Fibroblast of lung (primary cell): ENCODE data around the gene ATOX1.

ENCODE experiments used
- CTCF ChIP-seq, 2 donors: IDR thresholded peaks in 1 of 2; conservative IDR thresholded peaks in 1 of 2; 1 replicate in 1 of 2; 2 replicates in 1 of 2; pipeline ENCODE4 v1.5.1; 2011 to 2012; ENCODE audit warnings: low read length in 2 of 2, control low read depth in 1 of 2, inconsistent platforms in 1 of 2, low read depth in 1 of 2, mild to moderate bottlenecking in 1 of 2
- EZH2 ChIP-seq: IDR thresholded peaks from 2 replicates; pipeline ENCODE4 v1.5.1; 2012; ENCODE audit warnings: low read length, control low read depth, mild to moderate bottlenecking; ENCODE audit errors: missing control alignments

GRCh38 chr5:151758430-151759241 is at the start of gene ATOX1:
- TF ChIP-seq CTCF (conservative IDR thresholded peaks at IDR 0.05 in 1 of 2, IDR thresholded peaks at IDR 0.05 in 1 of 2; ENCODE audit: low read depth in 1 of 2, low read length in 2 of 2) (no peak), EZH2 (no peak)
